DMS 273 (cell line): Measurements from ENCODE around the gene PRR20E.
"Not testable (repeated sequence)": the region's sequence is repeated elsewhere in the genome, so short reads cannot be mapped to it uniquely, and the experiment has no call there.

Source experiments
- DNase-seq: peaks from one replicate; lab custom pipeline; 2025; ENCODE audit not compliant: unreplicated experiment; lab: John Stamatoyannopoulos, UW

The PRR20E gene

GRCh38 chr13:57166897-57167296 lies at the start of gene PRR20E:
Gene PRR20E (plus strand): TSS chr13:57167197. CDS start chr13:57167584, 387 bp downstream.
- not testable (repeated sequence) for DNase-seq

- DNase-seq, result peak; percentile 17
These were observed 43.3 kb upstream of the PRR20E start for GRCh38 chr13:57123681-57124080.

GRCh38 chr13:57128909-57129308 lies 38.1 kb upstream of the PRR20E start:
- no peak for DNase-seq

- DNase-seq, result no peak
These were observed 30.9 kb upstream of the PRR20E start for GRCh38 chr13:57136093-57136492.

GRCh38 chr13:57137585-57137984 lies 29.4 kb upstream of the PRR20E start:
- no peak for DNase-seq

GRCh38 chr13:57138988-57139387 lies 28.0 kb upstream of the PRR20E start:
- DNase-seq, result no peak

GRCh38 chr13:57139781-57140180 lies 27.2 kb upstream of the PRR20E start:
- not testable (repeated sequence) for DNase-seq

- DNase-seq, result not testable (repeated sequence)
These were observed 26.6 kb upstream of the PRR20E start, which contains the start of gene PRR20A for GRCh38 chr13:57140235-57140968. Gene PRR20A (plus strand): TSS chr13:57140918. CDS start chr13:57141305, 387 bp downstream.

GRCh38 chr13:57147188-57147587 lies 19.8 kb upstream of the PRR20E start, which contains the start of gene PRR20B:
Gene PRR20B (plus strand): TSS chr13:57147488. CDS start chr13:57147875, 387 bp downstream.
- not testable (repeated sequence) for DNase-seq

GRCh38 chr13:57148106-57148505 lies 18.9 kb upstream of the PRR20E start:
- not testable (repeated sequence) for DNase-seq

- not testable (repeated sequence) for DNase-seq
These were observed 13.2 kb upstream of the PRR20E start, which contains the start of gene PRR20C for GRCh38 chr13:57153761-57154160. Gene PRR20C (plus strand): TSS chr13:57154061. CDS start chr13:57154448, 387 bp downstream.

GRCh38 chr13:57160332-57160731 lies 6.7 kb upstream of the PRR20E start, which contains the start of gene PRR20D:
Gene PRR20D (plus strand): TSS chr13:57160632. CDS start chr13:57161019, 387 bp downstream.
- not testable (repeated sequence) for DNase-seq

- DNase-seq, result no peak
These were observed 24.7 kb downstream of the PRR20E start for GRCh38 chr13:57191667-57192066.

GRCh38 chr13:57212989-57213388 lies 46.0 kb downstream of the PRR20E start:
- DNase-seq, result no peak
